Kidney (tissue), 14 donors: ENCODE results near the gene ATG16L2. TPM values are rescaled to one million over a fixed set of nuclear protein-coding genes. Genes with fewer than 3 reads are reported as not detected.

ENCODE experiments used
- DNase-seq, 5 donors: peaks; one replicate each; pipeline ENCODE4 v3.0.0-alpha.2; 2013 to 2020
- FAIRE-seq: peaks from 2 replicates; lab custom pipeline; 2012; peaks lifted over from hg19 to GRCh38; lab: Jason Lieb, UNC
- H3K27ac ChIP-seq, 2 donors: one replicate each; pipeline ENCODE4 v1.7.0; 2013; ENCODE audit warnings: low read depth in 2 of 2, low read length in 2 of 2, inconsistent platforms in 1 of 2
- H3K27me3 ChIP-seq: one replicate; pipeline ENCODE4 v1.7.1; 2013; ENCODE audit warnings: low read length, inconsistent platforms; ENCODE audit not compliant: control insufficient read depth, insufficient read depth
- H3K36me3 ChIP-seq, 3 donors: one replicate each; pipeline versions ENCODE4 v1.7.0 to v1.7.1; 2013; ENCODE audit warnings: low read length in 3 of 3, control low read depth in 1 of 3, inconsistent platforms in 1 of 3; ENCODE audit not compliant: insufficient read depth in 3 of 3, control insufficient read depth in 2 of 3
- H3K4me1 ChIP-seq, 3 donors: one replicate each; pipeline versions ENCODE4 v1.7.0 to v1.7.1; 2013; ENCODE audit warnings: low read length in 3 of 3, inconsistent platforms in 1 of 3, low read depth in 1 of 3; ENCODE audit not compliant: control insufficient read depth in 2 of 3, insufficient read depth in 2 of 3
- H3K4me3 ChIP-seq, 3 donors: one replicate each; pipeline versions ENCODE4 v1.7.0 to v1.8.1; 2013; ENCODE audit warnings: low read length in 3 of 3, control low read depth in 1 of 3, inconsistent platforms in 1 of 3
- H3K9ac ChIP-seq, 3 donors: one replicate each; pipeline versions ENCODE4 v1.7.0 to v1.7.1; 2013; ENCODE audit warnings: low read length in 3 of 3, control low read depth in 1 of 3, inconsistent platforms in 1 of 3
- H3K9me3 ChIP-seq, 3 donors: one replicate each; pipeline versions ENCODE4 v1.7.0 to v1.7.1; 2013; ENCODE audit warnings: low read length in 3 of 3, control low read depth in 1 of 3, inconsistent platforms in 1 of 3; ENCODE audit not compliant: control insufficient read depth in 2 of 3, insufficient read depth in 1 of 3
- CTCF ChIP-seq: IDR thresholded peaks from 3 replicates; pipeline ENCODE4 v1.5.1; 2012; ENCODE audit warnings: mild to moderate bottlenecking, moderate library complexity, borderline replicate concordance; ENCODE audit not compliant: insufficient read depth; ENCODE audit errors: extremely low read depth
- intact Hi-C: fragments of 100-400 bp; cut with DNase I; formaldehyde crosslinking; loops from one replicate; pipeline ENCODE4 v1.11.1; 2022
- polyA plus RNA-seq: library from polyadenylated mRNA; stranded (reverse); fragments of 350-450 nt; fragmentation: Illumina TruSeq; extraction: RNeasy Lipid Tissue Mini Kit (QIAGEN cat#74804); gene quantifications from one replicate; pipeline ENCODE4 v1.2.3, GENCODE V29; 2014; ENCODE audit warnings: low read depth, low replicate concordance; ENCODE audit not compliant: insufficient read depth
- total RNA-seq: library from RNA; stranded (reverse); fragmentation: NEBNext Ultra II Directional; extraction: Animal tissue kit (Norgen Biotek cat#: 25700); gene quantifications from one replicate; pipeline ENCODE4 v1.2.1, GENCODE V29; 2021
- donor health status: control.
- donor health status: control.
- donor health status: control.
- donor health status: control.
- donor health status: control.
- donor health status: DM: yes; HTN: yes; CAD: no.
- donor health status: Normal renal cell carcinoma (clear cell type).

Gene ATG16L2
- total and polyA plus RNA-seq, 2 donors from 2014 or later: 16.1 to 38.6 TPM

DNA sequence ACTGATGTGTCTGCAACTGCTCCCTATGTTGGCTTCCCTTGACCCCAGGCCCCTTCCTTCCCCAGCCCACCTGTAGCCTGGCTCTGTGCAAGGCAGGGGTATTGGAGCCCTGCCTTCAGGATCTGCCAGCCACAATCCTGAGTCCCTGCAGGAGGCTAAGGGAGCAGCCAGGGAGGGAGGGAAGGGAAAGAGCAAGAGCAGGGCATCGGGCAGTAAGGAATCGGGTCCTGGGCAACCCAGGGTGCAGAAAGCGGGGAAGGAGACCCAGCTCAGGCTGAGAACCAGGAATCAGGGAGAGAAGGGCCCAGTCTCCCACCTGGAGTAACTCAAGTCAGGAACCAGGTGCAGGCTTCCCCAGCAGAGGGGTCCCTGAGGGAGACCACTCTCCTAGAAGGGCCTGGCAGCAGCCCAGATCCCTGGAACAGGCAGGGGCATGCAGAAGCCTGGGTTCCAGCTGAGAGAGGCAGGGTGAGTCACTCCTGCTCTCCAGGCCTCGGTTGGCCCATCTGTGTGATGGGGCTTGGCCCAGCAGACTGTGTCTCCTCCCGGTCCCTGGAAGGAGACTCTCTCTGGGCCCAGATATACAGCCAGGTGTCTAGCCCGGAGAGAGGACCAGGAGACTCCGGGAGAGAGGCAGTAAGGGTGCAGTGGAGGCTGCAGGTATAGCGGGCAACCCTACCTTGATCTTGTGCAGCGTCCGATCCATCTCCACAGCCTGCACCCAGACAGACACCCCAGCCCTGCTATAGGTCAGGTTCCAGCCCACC lies 33.7 kb upstream of the ATG16L2 start:
- no peaks in the 10 kb centered on the region for H3K9me3 ChIP-seq
- H3K4me3 ChIP-seq: peak overlapping the region; percentile 38 to 71 (median 60)
- H3K27me3 ChIP-seq: no peaks in the 10 kb centered on the region
- peaks cover 0 to 58% (median 19%) of the 10 kb centered on the region in 3 donors for H3K4me1 ChIP-seq
- H3K9ac ChIP-seq: peak overlapping the region in 2 of 3 donors; percentile 35 to 72
- intact Hi-C loops: loop anchor here (10.0 kb wide), 1 partner anchor 46 kb away; no protein-coding TSS in a partner anchor
- H3K36me3 ChIP-seq: no peaks in the 10 kb centered on the region
- FAIRE-seq (no peak), DNase-seq (no peak)
- no peak for TF ChIP-seq CTCF
- H3K27ac ChIP-seq: peak overlapping the region; percentile 61 to 71

DNA sequence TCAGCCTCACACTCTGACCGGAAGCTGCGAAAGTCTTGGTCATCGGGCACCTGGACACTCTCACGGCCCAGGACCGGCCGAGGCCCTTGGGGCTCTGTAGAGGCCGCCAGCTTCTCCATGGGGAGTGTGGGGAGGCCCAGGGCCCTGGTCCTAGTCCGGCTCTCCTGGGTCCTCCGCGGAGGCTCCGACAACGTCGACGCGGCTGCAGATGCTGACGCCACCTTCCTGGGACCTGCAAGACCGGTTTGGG lies 33.2 kb upstream of the ATG16L2 start:
- peak overlapping the region; percentile 38 to 71 (median 60) for H3K4me3 ChIP-seq
- peak overlapping the region in 2 of 3 donors; percentile 35 to 72 for H3K9ac ChIP-seq
- peaks cover 0 to 55% (median 19%) of the 10 kb centered on the region in 3 donors for H3K4me1 ChIP-seq
- H3K27me3 ChIP-seq: no peaks in the 10 kb centered on the region
- H3K27ac ChIP-seq: peak overlapping the region; percentile 61 to 71
- TF ChIP-seq CTCF: no peak
- no peaks in the 10 kb centered on the region for H3K36me3 ChIP-seq
- peak in 2 of 5 donors; percentile 54 to 68 for DNase-seq
- no peaks in the 10 kb centered on the region for H3K9me3 ChIP-seq
- no peak for FAIRE-seq
- intact Hi-C loops: loop anchor here (10.0 kb wide), 1 partner anchor 46 kb away; no protein-coding TSS in a partner anchor

GRCh38 chr11:72781313-72782080 lies 32.7 kb upstream of the ATG16L2 start:
- intact Hi-C loops: loop anchor here (10.0 kb wide), 1 partner anchor 47 kb away; no protein-coding TSS in a partner anchor

More at GRCh38 chr11:72781313-72782080, 32.7 kb upstream of the ATG16L2 start:
- no peak for TF ChIP-seq CTCF
- Histone ChIP-seq H3K27me3 (no peaks in the 10 kb centered on the region), H3K4me1 (peaks cover 0 to 52% (median 19%) of the 10 kb centered on the region in 3 donors), H3K9ac (peak overlapping the region in 1 of 3 donors; percentile 72), H3K9me3 (no peaks in the 10 kb centered on the region), H3K4me3 (peak overlapping the region in 2 of 3 donors; percentile 60 to 71), H3K27ac (peak overlapping the region; percentile 61 to 71), H3K36me3 (no peaks in the 10 kb centered on the region)
- no peak for FAIRE-seq
- peak in 3 of 5 donors; percentile 70 to 86 (median 81) for DNase-seq
